KMS-11 (cell line): ENCODE data around the gene JAK2.
A peak's percentile ranks its signal among the peaks of the same experiment; 100 is the strongest.

Experiments
- H2AFZ ChIP-seq: fragments of 200-600 bp; sonication (generic); 2 replicates; pipeline ENCODE4 v1.6.1; 2016; ENCODE audit warnings: antibody characterized with exemption, mixed run types, low read depth
- H3K27ac ChIP-seq: fragments of 200-600 bp; sonication (generic); 2 replicates; pipeline ENCODE4 v1.6.1; 2016; ENCODE audit warnings: mild to moderate bottlenecking, mixed run types
- H3K27me3 ChIP-seq: fragments of 200-600 bp; sonication (generic); 2 replicates; pipeline ENCODE4 v1.6.1; 2017; ENCODE audit warnings: mild to moderate bottlenecking, low read depth, mixed run types, moderate library complexity; ENCODE audit not compliant: insufficient read depth
- H3K36me3 ChIP-seq: fragments of 200-600 bp; sonication (generic); 2 replicates; pipeline ENCODE4 v1.6.1; 2017; ENCODE audit warnings: mild to moderate bottlenecking, mixed run types; ENCODE audit not compliant: insufficient read depth
- H3K4me1 ChIP-seq: fragments of 200-600 bp; sonication (generic); 2 replicates; pipeline ENCODE4 v1.6.1; 2016; ENCODE audit warnings: mild to moderate bottlenecking, low read depth, mixed run types; ENCODE audit not compliant: poor library complexity, severe bottlenecking
- H3K4me2 ChIP-seq: fragments of 200-600 bp; sonication (generic); 2 replicates; pipeline ENCODE4 v1.7.0; 2016; ENCODE audit warnings: mild to moderate bottlenecking, mixed run types
- H3K4me3 ChIP-seq: fragments of 200-600 bp; sonication (generic); IDR thresholded peaks from 2 replicates; pipeline ENCODE4 v1.6.1; 2017; ENCODE audit warnings: low read depth, low read length, mixed read lengths; ENCODE audit not compliant: insufficient read depth
- H3K79me2 ChIP-seq: fragments of 200-600 bp; sonication (generic); 2 replicates; pipeline ENCODE4 v1.6.1; 2016; ENCODE audit warnings: low read depth, mixed run types; ENCODE audit not compliant: insufficient read depth
- H3K9ac ChIP-seq: fragments of 200-600 bp; sonication (generic); 2 replicates; pipeline ENCODE4 v1.6.1; 2016; ENCODE audit warnings: mild to moderate bottlenecking, mixed run types
- H4K20me1 ChIP-seq: fragments of 200-600 bp; sonication (generic); 2 replicates; pipeline ENCODE4 v1.6.1; 2016; ENCODE audit warnings: mild to moderate bottlenecking, mixed run types; ENCODE audit not compliant: insufficient read depth
- CTCF ChIP-seq: fragments of 200-600 bp; sonication (generic); conservative IDR thresholded peaks from 2 replicates; pipeline ENCODE4 v1.6.1; 2017; ENCODE audit warnings: low read depth, mild to moderate bottlenecking, antibody characterized with exemption, low read length, moderate library complexity, mixed read lengths

The JAK2 gene

GRCh38 chr9:4982721-4983482, 2.2 kb upstream of the JAK2 start:
- peaks cover 26% of the 10 kb centered on the region for H3K4me1 ChIP-seq
- no peak overlapping the region for H3K27ac ChIP-seq

DNA sequence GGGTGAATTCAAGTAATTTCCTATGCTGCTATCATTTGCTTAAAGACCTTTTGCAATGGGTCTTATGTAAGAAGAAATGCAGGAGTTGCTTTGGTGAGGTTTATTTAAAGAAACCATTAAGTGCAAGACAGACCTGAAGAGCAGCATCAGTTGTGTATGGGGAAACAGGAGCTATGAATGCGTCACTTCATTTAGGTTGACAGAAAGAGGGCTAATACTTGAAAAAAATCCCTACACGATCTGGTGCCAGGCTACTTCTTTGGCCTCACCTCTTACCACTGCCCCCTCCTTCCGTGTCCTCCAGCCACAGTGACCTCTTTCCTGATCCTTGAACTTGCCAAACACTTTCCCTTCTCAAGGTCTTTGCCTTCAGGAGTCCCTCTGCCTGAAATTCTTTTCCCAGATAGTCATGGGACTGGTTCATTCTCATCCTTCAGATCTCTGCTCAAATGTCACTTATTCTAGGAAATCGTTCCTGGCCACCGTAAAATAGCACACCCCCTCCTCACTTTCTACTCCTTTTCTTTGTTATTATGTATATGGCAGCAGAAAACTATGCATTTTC, 1.4 kb upstream of the JAK2 start:
- Histone ChIP-seq H3K4me3 (no peak overlapping the region), H3K36me3 (no peaks in the 10 kb centered on the region), H3K4me1 (peaks cover 29% of the 10 kb centered on the region), H4K20me1 (no peaks in the 10 kb centered on the region), H3K4me2 (peak overlapping the region; percentile 90), H3K79me2 (no peaks in the 10 kb centered on the region), H3K9ac (peak overlapping the region; percentile 88), H3K27ac (peak overlapping the region; percentile 94), H3K27me3 (no peaks in the 10 kb centered on the region), H2AFZ (peak overlapping the region; percentile 98)
- no peak for TF ChIP-seq CTCF

More at GRCh38 chr9:4982721-4983482, 2.2 kb upstream of the JAK2 start:
- no peaks in the 10 kb centered on the region for H3K36me3 ChIP-seq
- H3K79me2 ChIP-seq = no peaks in the 10 kb centered on the region
- TF ChIP-seq CTCF = no peak
- no peaks in the 10 kb centered on the region for H3K27me3 ChIP-seq
- no peaks in the 10 kb centered on the region for H4K20me1 ChIP-seq
- peak overlapping the region; percentile 90; the same call in 1 of the 2 replicates for H3K4me2 ChIP-seq
- no peak overlapping the region for H2AFZ ChIP-seq
- H3K9ac ChIP-seq = no peak overlapping the region
- no peak overlapping the region for H3K4me3 ChIP-seq

GRCh38 chr9:4984171-4984620, 876 bp upstream of the JAK2 start:
- Histone ChIP-seq H3K79me2 (no peaks in the 10 kb centered on the region), H3K27ac (peak overlapping the region; percentile 94), H3K9ac (peak overlapping the region; percentile 88), H4K20me1 (no peaks in the 10 kb centered on the region), H2AFZ (peak overlapping the region; percentile 98), H3K4me1 (peaks cover 29% of the 10 kb centered on the region), H3K4me3 (no peak overlapping the region), H3K36me3 (no peaks in the 10 kb centered on the region), H3K27me3 (no peaks in the 10 kb centered on the region), H3K4me2 (peak overlapping the region; percentile 90)
- 0 out of 2 replicates have a peak, but pooled peaks have one; percentile 2 for TF ChIP-seq CTCF

DNA sequence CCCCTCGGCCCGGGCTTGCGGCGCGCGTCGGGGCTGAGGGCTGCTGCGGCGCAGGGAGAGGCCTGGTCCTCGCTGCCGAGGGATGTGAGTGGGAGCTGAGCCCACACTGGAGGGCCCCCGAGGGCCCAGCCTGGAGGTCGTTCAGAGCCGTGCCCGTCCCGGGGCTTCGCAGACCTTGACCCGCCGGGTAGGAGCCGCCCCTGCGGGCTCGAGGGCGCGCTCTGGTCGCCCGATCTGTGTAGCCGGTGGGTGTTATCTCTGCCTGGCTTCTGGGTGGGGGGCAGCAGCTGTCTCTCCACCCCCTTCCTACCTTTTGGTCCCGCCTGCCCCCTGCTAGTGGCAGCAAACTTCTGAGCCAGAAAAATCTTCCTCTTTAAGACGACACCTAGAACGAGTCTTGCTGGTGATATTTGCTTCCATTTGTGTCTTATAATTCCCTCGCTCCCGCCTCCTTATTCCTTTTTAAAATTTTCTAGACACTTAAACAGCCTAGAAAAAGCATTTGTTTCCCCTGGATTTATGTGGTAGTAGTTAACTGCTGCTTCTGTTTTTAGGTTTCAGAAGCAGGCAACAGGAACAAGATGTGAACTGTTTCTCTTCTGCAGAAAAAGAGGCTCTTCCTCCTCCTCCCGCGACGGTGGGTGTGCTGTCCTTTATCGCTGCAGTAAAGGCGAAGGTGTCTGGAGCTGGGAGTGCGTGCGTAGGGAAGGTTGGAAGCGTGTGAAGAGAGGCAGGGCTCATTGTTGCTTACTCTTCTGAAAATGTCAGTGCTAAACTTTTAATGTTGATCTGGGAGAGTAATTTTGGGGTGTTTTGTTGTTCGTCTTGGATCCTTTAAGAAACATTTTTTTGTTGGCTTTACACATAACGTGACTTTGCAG, 554 bp downstream of the JAK2 start:
- H3K36me3 ChIP-seq = no peaks in the 10 kb centered on the region
- peaks cover 29% of the 10 kb centered on the region for H3K4me1 ChIP-seq
- H3K4me2 ChIP-seq = peak overlapping the region; percentile 77
- TF ChIP-seq CTCF = no peak
- H3K9ac ChIP-seq = peak overlapping the region; percentile 88
- H2AFZ ChIP-seq = peak overlapping the region; percentile 98
- H3K79me2 ChIP-seq = no peaks in the 10 kb centered on the region
- H3K4me3 ChIP-seq = no peak overlapping the region
- H3K27ac ChIP-seq = peak overlapping the region; percentile 94
- H3K27me3 ChIP-seq = no peaks in the 10 kb centered on the region
- no peaks in the 10 kb centered on the region for H4K20me1 ChIP-seq
